ENCODE measurements around the gene ZDHHC11B. TPM values are rescaled to one million over a fixed set of nuclear protein-coding genes. Genes with fewer than 3 reads are reported as not detected.

ZDHHC11B gene
- total RNA-seq, 4 donors from 2014 or later = 0.24 to 1.2 (median 0.71) TPM

- no peak overlapping the region for H3K4me3 ChIP-seq
- intact Hi-C loops (cut with DNase I; ENCODE audit: low total_unique reads) (no loop called here), in situ Hi-C loops (cut with MboI; ENCODE audit: low sequenced_read_pairs in 4 of 4) (loop anchor here in 3 of 4 donors (5.0 to 10.0 kb wide), 2 partner anchors 238 to 240 kb away; no protein-coding TSS in a partner anchor)
- H3K9me3 ChIP-seq = no peaks in the 10 kb centered on the region
- TF ChIP-seq POLR2A (IDR thresholded peaks at IDR 0.05) (no peak), CTCF (IDR thresholded peaks at IDR 0.05 in 4 of 5, conservative IDR thresholded peaks at IDR 0.05 in 1 of 5) (no peak)
- peaks cover 7 to 9% of the 10 kb centered on the region in 2 donors for H3K4me1 ChIP-seq
- H3K36me3 ChIP-seq = peaks cover 0 to 27% of the 10 kb centered on the region in 2 donors
- H3K27me3 ChIP-seq = no peaks in the 10 kb centered on the region
- ATAC-seq (no peak), DNase-seq (no peak)
- H3K27ac ChIP-seq = no peak overlapping the region
Observed at GRCh38 chr5:666816-667498, 117.6 kb downstream of the ZDHHC11B start.

GRCh38 chr5:665956-666711 is 118.4 kb downstream of the ZDHHC11B start:
- Histone ChIP-seq H3K27ac (no peak overlapping the region), H3K4me1 (peaks cover 0 to under 1% of the 10 kb centered on the region in 2 donors), H3K9me3 (no peaks in the 10 kb centered on the region), H3K36me3 (peaks cover 0 to 31% of the 10 kb centered on the region in 2 donors), H3K27me3 (no peaks in the 10 kb centered on the region), H3K4me3 (no peak overlapping the region)
- intact Hi-C loops (cut with DNase I; ENCODE audit: low total_unique reads) = no loop called here
- in situ Hi-C loops (cut with MboI; ENCODE audit: low sequenced_read_pairs in 4 of 4) = loop anchor here in 3 of 4 donors (5.0 to 10.0 kb wide), 2 partner anchors 239 to 241 kb away; no protein-coding TSS in a partner anchor
- no peak for TF ChIP-seq POLR2A (IDR thresholded peaks at IDR 0.05)
- TF ChIP-seq CTCF (IDR thresholded peaks at IDR 0.05 in 4 of 5, conservative IDR thresholded peaks at IDR 0.05 in 1 of 5) = no peak
- DNase-seq = no peak
- no peak for ATAC-seq

DNA sequence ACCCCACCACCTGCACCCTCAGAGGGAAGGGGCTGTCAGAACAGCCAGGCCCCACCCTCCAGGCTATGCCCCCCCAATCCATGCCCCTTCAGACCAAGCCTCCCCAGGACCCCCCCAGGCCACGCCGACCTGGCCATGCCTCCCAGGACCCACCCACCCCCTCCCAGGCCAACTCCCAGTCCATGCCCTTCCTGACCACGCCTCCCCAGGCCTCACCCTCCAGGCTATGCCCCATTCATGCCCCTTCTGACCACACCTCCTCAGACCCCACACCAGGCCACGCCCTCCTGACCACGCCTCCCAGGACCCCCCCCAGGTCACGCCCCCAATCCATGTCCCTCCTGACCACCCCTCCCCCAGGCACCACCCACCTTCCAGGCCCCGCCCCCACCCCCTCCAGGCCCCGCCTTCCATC is 119.0 kb downstream of the ZDHHC11B start:
- Histone ChIP-seq H3K27ac (no peak overlapping the region), H3K9me3 (no peaks in the 10 kb centered on the region), H3K4me1 (no peaks in the 10 kb centered on the region), H3K27me3 (no peaks in the 10 kb centered on the region), H3K36me3 (peaks cover 0 to 31% of the 10 kb centered on the region in 2 donors), H3K4me3 (no peak overlapping the region)
- TF ChIP-seq POLR2A (IDR thresholded peaks at IDR 0.05) = no peak
- TF ChIP-seq CTCF (IDR thresholded peaks at IDR 0.05 in 4 of 5, conservative IDR thresholded peaks at IDR 0.05 in 1 of 5) = no peak
- intact Hi-C loops (cut with DNase I; ENCODE audit: low total_unique reads) (no loop called here), in situ Hi-C loops (cut with MboI; ENCODE audit: low sequenced_read_pairs in 4 of 4) (loop anchor here in 3 of 4 donors (5.0 to 10.0 kb wide), 2 partner anchors 239 to 242 kb away; no protein-coding TSS in a partner anchor)
- ATAC-seq (no peak), DNase-seq (no peak)

DNA sequence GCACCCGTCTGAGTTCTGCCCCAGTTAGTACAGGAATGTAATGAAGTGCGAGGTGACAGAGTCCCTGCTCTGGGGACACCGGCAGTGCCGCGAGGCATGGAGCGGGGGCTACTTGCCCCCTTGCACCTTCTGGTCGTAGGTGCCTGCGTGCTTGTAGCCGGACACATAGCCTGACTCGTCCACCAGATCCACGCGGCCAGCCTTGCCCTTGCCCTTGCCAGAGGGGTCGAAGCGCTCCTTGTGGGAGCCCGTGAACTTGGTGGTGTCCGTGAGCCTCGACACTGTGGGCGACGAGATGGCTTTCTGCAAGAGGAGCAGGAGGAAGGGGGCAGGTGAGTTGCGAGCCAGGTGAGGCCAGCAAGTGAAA is 119.6 kb downstream of the ZDHHC11B start:
- intact Hi-C loops (cut with DNase I; ENCODE audit: low total_unique reads) = no loop called here
- Histone ChIP-seq H3K36me3 (peaks cover 0 to 31% of the 10 kb centered on the region in 2 donors), H3K4me3 (no peak overlapping the region), H3K9me3 (no peaks in the 10 kb centered on the region), H3K4me1 (no peaks in the 10 kb centered on the region), H3K27ac (no peak overlapping the region), H3K27me3 (no peaks in the 10 kb centered on the region)
- no peak for TF ChIP-seq POLR2A (IDR thresholded peaks at IDR 0.05)
- TF ChIP-seq CTCF (IDR thresholded peaks at IDR 0.05 in 4 of 5, conservative IDR thresholded peaks at IDR 0.05 in 1 of 5) = no peak
- DNase-seq (no peak), ATAC-seq (no peak)
- in situ Hi-C loops (cut with MboI; ENCODE audit: low sequenced_read_pairs in 4 of 4) = loop anchor here in 3 of 4 donors (5.0 to 10.0 kb wide), 2 partner anchors 240 to 242 kb away; no protein-coding TSS in a partner anchor

All from gastrocnemius medialis (tissue), 4 donors.